ENCODE data around the gene SPOCK1.

DNA sequence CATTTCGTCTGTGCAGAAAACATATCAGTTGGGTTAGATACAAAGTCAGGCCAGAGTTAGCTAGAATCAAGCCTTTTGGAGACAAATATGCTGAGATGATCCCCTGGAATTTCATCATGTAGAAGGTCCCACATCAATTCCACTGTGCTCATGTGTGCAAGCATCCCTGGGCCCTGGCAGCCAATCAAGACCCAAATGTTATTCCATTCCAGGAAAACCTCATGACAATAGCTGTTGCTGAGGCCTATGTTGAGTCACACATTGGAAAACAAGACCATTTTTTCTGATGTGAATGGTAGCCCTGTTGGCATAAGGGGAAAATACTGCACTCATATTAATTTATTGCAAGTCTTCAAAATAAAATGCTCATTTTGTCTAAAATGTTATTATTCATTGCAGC is 11.5 kb downstream of the SPOCK1 start:
- TF ChIP-seq CTCF (IDR thresholded peaks at IDR 0.05 in 8 of 11, conservative IDR thresholded peaks at IDR 0.05 in 3 of 11) (no peak), POLR2A (IDR thresholded peaks at IDR 0.05) (no peak), POLR2AphosphoS5 (IDR thresholded peaks at IDR 0.05) (no peak)
